ENCODE results near the gene KLHL22.
"Not testable (repeated sequence)": the region's sequence is repeated elsewhere in the genome, so short reads cannot be mapped to it uniquely, and the experiment has no call there.

- not testable (repeated sequence) for TF ChIP-seq CTCF (conservative IDR thresholded peaks at IDR 0.05; ENCODE audit: low read depth, low read length); EZH2 (IDR thresholded peaks at IDR 0.05; ENCODE audit: low read length, unreplicated experiment)
Measured at GRCh38 chr22:20508067-20508755, 12.6 kb upstream of the KLHL22 start.

All from PC-3 (cell line).